ENCODE results near the gene ITSN1. TPM values are rescaled to one million over a fixed set of nuclear protein-coding genes. Genes with fewer than 3 reads are reported as not detected.
"Not testable (repeated sequence)": the region's sequence is repeated elsewhere in the genome, so short reads cannot be mapped to it uniquely, and the experiment has no call there.

Gene ITSN1
- polyA plus RNA-seq, 1 donor from 2014 or later: 35.1 TPM

DNA sequence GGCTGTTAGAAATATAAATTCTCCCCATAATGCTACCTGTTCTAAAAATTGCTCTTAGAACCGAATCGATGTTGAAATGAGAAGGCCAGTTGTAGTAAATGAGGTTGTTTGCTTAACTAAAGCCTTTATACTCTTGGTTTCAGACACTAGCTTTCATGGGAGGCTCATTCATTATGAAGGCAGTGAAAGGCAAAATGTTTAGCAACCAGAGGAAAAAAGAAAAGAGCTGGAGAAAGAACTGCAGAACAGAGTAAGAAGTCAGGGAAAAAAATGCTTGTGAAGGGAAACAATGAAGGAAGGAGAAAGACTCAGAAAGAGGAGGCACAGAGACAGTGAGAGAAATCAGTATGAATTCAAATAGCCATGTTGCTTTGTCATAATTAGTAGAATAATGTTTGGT is 145.1 kb downstream of the ITSN1 start:
- Histone ChIP-seq H3K4me2 (ENCODE audit: low read length) (no peak overlapping the region), H3K79me2 (replicated peaks; ENCODE audit: insufficient read depth, low read length) (no peaks in the 10 kb centered on the region), H3K9ac (ENCODE audit: low read length) (no peak overlapping the region), H3K9me3 (ENCODE audit: low read length) (no peaks in the 10 kb centered on the region), H3F3A (ENCODE audit: insufficient read depth, low read length, poor library complexity, severe bottlenecking) (no peaks in the 10 kb centered on the region), H3K9me2 (ENCODE audit: insufficient read depth, low read length) (no peaks in the 10 kb centered on the region), H3K4me3 (ENCODE audit: low read length) (no peak overlapping the region), H3K27me3 (ENCODE audit: insufficient read depth, low read depth, low read length) (no peaks in the 10 kb centered on the region), H3K27ac (ENCODE audit: low read length) (no peak overlapping the region), H4K20me1 (ENCODE audit: insufficient read depth) (no peaks in the 10 kb centered on the region), H3K36me3 (ENCODE audit: insufficient read depth, low read length) (no peaks in the 10 kb centered on the region), H2AFZ (ENCODE audit: low read depth, low read length) (no peak overlapping the region)
- TF ChIP-seq POLR2AphosphoS5 (IDR thresholded peaks at IDR 0.05) (no peak), SMC3 (conservative IDR thresholded peaks at IDR 0.05; ENCODE audit: poor library complexity) (no peak), EZH2 (IDR thresholded peaks at IDR 0.05; ENCODE audit: borderline replicate concordance, insufficient read depth, low read length, poor library complexity, severe bottlenecking) (no peak), TAF1 (IDR thresholded peaks at IDR 0.05; ENCODE audit: low read depth) (no peak), RAD21 (conservative IDR thresholded peaks at IDR 0.05) (no peak), EP300 (conservative IDR thresholded peaks at IDR 0.05; ENCODE audit: poor library complexity, severe bottlenecking) (no peak), MXI1 (conservative IDR thresholded peaks at IDR 0.05; ENCODE audit: poor library complexity, severe bottlenecking) (no peak)
- TF ChIP-seq, protein P1, sequence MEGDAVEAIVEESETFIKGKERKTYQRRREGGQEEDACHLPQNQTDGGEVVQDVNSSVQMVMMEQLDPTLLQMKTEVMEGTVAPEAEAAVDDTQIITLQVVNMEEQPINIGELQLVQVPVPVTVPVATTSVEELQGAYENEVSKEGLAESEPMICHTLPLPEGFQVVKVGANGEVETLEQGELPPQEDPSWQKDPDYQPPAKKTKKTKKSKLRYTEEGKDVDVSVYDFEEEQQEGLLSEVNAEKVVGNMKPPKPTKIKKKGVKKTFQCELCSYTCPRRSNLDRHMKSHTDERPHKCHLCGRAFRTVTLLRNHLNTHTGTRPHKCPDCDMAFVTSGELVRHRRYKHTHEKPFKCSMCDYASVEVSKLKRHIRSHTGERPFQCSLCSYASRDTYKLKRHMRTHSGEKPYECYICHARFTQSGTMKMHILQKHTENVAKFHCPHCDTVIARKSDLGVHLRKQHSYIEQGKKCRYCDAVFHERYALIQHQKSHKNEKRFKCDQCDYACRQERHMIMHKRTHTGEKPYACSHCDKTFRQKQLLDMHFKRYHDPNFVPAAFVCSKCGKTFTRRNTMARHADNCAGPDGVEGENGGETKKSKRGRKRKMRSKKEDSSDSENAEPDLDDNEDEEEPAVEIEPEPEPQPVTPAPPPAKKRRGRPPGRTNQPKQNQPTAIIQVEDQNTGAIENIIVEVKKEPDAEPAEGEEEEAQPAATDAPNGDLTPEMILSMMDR (IDR thresholded peaks at IDR 0.05; ENCODE audit: poor library complexity, severe bottlenecking): no peak
- TF ChIP-seq, protein P2, sequence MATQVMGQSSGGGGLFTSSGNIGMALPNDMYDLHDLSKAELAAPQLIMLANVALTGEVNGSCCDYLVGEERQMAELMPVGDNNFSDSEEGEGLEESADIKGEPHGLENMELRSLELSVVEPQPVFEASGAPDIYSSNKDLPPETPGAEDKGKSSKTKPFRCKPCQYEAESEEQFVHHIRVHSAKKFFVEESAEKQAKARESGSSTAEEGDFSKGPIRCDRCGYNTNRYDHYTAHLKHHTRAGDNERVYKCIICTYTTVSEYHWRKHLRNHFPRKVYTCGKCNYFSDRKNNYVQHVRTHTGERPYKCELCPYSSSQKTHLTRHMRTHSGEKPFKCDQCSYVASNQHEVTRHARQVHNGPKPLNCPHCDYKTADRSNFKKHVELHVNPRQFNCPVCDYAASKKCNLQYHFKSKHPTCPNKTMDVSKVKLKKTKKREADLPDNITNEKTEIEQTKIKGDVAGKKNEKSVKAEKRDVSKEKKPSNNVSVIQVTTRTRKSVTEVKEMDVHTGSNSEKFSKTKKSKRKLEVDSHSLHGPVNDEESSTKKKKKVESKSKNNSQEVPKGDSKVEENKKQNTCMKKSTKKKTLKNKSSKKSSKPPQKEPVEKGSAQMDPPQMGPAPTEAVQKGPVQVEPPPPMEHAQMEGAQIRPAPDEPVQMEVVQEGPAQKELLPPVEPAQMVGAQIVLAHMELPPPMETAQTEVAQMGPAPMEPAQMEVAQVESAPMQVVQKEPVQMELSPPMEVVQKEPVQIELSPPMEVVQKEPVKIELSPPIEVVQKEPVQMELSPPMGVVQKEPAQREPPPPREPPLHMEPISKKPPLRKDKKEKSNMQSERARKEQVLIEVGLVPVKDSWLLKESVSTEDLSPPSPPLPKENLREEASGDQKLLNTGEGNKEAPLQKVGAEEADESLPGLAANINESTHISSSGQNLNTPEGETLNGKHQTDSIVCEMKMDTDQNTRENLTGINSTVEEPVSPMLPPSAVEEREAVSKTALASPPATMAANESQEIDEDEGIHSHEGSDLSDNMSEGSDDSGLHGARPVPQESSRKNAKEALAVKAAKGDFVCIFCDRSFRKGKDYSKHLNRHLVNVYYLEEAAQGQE (IDR thresholded peaks at IDR 0.05; ENCODE audit: borderline replicate concordance): no peak

DNA sequence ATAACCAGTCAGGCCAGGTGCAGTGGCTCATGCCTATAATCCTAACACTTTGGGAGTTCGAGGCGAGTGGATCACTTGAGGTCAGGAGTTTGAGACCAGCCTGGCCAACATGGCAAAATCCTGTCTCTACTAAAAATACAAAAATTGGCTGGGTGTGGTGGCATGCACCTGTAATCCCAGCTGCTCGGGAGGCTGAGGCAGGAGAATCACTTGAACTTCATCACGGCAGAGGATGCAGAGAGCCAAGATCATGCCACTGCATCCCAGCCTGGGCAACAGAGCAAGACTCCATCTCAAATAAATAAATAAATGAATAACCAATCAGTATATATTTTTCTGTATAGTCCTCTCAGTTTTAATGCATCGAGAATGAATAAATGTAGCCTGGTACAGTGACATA is 146.1 kb downstream of the ITSN1 start:
- not testable (repeated sequence) for H3K27ac ChIP-seq (ENCODE audit: low read length); H3K9me3 ChIP-seq (ENCODE audit: low read length); H3K36me3 ChIP-seq (ENCODE audit: insufficient read depth, low read length); H2AFZ ChIP-seq (ENCODE audit: low read depth, low read length); H3K9ac ChIP-seq (ENCODE audit: low read length); H3K79me2 ChIP-seq (replicated peaks; ENCODE audit: insufficient read depth, low read length); H3K9me2 ChIP-seq (ENCODE audit: insufficient read depth, low read length); H4K20me1 ChIP-seq (ENCODE audit: insufficient read depth); H3K27me3 ChIP-seq (ENCODE audit: insufficient read depth, low read depth, low read length); H3K4me3 ChIP-seq (ENCODE audit: low read length); H3K4me2 ChIP-seq (ENCODE audit: low read length); H3F3A ChIP-seq (ENCODE audit: insufficient read depth, low read length, poor library complexity, severe bottlenecking)

DNA sequence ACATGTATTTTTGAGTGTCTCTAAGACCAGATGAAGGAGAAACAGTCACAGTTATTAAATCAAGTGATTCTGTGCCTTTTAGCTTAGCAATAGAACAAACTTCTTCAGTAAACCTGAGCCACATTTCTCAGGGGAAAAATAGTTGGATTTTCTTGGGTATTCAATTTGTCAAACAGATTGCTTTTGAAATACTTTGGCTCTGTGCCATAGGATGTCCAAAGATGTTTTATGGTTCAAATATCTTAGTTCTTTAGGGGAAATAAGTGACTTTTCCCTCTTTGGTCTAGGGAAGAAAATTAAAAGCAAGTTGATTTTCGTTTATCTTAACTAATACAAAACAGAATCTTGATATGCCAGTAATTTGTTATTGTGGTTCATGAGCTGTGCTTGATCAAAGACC is 147.4 kb downstream of the ITSN1 start:
- Histone ChIP-seq H3K27me3 (ENCODE audit: insufficient read depth, low read depth, low read length) (no peaks in the 10 kb centered on the region), H3K27ac (ENCODE audit: low read length) (no peak overlapping the region), H3K79me2 (replicated peaks; ENCODE audit: insufficient read depth, low read length) (no peaks in the 10 kb centered on the region), H3K9me2 (ENCODE audit: insufficient read depth, low read length) (no peaks in the 10 kb centered on the region), H4K20me1 (ENCODE audit: insufficient read depth) (no peaks in the 10 kb centered on the region), H3K9ac (ENCODE audit: low read length) (no peak overlapping the region), H3K4me2 (ENCODE audit: low read length) (no peak overlapping the region), H3K36me3 (ENCODE audit: insufficient read depth, low read length) (no peaks in the 10 kb centered on the region), H3K4me3 (ENCODE audit: low read length) (no peak overlapping the region), H3K9me3 (ENCODE audit: low read length) (no peaks in the 10 kb centered on the region), H2AFZ (ENCODE audit: low read depth, low read length) (no peak overlapping the region), H3F3A (ENCODE audit: insufficient read depth, low read length, poor library complexity, severe bottlenecking) (no peaks in the 10 kb centered on the region)
- TF ChIP-seq, protein P2 (IDR thresholded peaks at IDR 0.05; ENCODE audit: borderline replicate concordance): no peak
- TF ChIP-seq, protein P1 (IDR thresholded peaks at IDR 0.05; ENCODE audit: poor library complexity, severe bottlenecking): no peak
- TF ChIP-seq MXI1 (conservative IDR thresholded peaks at IDR 0.05; ENCODE audit: poor library complexity, severe bottlenecking) (no peak), RAD21 (conservative IDR thresholded peaks at IDR 0.05) (no peak), EP300 (conservative IDR thresholded peaks at IDR 0.05; ENCODE audit: poor library complexity, severe bottlenecking) (no peak)
